WI38 (cell line): Measurements from ENCODE around the gene RIMS3.

Experiments used
- H3K4me3 ChIP-seq: 2 replicates; pipeline ENCODE4 v1.5.1; 2011; ENCODE audit warnings: low read depth, mild to moderate bottlenecking, control low read depth, low read length
- CTCF ChIP-seq: IDR thresholded peaks from 2 replicates; pipeline ENCODE4 v1.5.1; 2012; ENCODE audit warnings: low read depth, mild to moderate bottlenecking, control low read depth, low read length

The RIMS3 gene

GRCh38 chr1:40661678-40662077 lies 3.8 kb downstream of the RIMS3 start:
- TF ChIP-seq CTCF = no peak
- no peak overlapping the region for H3K4me3 ChIP-seq

DNA sequence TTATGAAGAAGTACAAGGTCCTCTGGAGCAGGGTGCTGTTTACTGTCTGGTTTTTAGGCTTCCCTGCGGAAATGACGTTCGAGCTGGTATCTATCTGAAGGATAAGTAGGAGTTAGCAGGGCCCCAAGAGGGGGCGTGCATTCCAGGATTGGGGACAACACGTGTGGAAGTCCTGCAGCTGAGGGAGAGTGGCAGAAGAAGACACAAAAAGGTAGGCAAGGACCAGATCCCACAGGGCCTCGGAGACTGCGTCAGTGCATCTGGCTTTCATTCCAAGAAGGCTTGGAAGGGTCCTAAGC lies 5.9 kb downstream of the RIMS3 start:
- H3K4me3 ChIP-seq = no peak overlapping the region
- no peak for TF ChIP-seq CTCF

DNA sequence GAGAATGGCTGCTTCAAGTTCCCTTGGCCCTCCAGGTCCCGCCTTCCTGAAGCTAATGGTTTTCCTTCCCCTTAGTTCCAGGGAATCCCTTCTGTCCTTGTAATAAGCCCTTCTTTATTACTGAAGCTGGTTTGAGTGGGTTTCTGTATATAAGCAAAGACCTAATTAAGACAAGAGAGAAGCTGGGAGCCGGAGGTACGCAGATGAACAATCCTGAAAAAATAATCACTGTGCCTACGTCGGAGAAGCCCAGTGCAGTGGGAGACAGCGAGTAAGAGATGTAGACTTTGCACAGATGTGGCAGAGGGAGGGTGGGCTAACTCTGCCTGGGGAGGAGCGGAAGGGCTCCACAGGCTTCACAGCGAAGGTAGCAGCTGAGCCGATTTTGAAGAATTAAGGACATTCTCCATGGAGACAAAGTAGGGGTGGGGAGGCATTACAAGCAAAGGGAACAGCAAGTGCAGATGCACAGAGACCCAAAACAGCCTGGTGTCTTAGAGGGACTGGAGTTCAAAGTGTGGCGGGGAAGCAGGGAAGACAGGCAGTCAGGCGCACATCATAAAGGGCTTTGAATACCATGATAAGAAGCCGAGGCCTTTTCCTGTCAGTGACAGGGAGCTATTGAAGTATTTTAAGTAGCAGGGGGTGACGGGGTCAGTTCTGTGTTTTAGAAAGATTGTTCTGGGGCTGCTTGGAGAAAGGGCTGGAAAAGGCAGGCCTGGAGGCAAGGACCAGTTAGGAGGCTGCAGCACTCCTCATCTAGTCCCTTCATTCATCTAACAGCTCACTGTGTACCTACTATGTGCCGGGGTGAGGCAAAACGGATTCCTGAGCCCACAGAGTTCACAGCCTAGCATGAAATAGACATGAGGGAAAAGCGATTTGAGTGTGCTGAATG lies 6.5 kb downstream of the RIMS3 start:
- no peak for TF ChIP-seq CTCF
- no peak overlapping the region for H3K4me3 ChIP-seq

- no peak overlapping the region for H3K4me3 ChIP-seq
- no peak for TF ChIP-seq CTCF
Measured at GRCh38 chr1:40657046-40657445, 8.4 kb downstream of the RIMS3 start.

GRCh38 chr1:40653851-40654537 lies 11.5 kb downstream of the RIMS3 start:
- TF ChIP-seq CTCF = no peak
- no peak overlapping the region for H3K4me3 ChIP-seq

GRCh38 chr1:40652979-40653378 lies 12.5 kb downstream of the RIMS3 start:
- H3K4me3 ChIP-seq = no peak overlapping the region
- TF ChIP-seq CTCF = no peak

DNA sequence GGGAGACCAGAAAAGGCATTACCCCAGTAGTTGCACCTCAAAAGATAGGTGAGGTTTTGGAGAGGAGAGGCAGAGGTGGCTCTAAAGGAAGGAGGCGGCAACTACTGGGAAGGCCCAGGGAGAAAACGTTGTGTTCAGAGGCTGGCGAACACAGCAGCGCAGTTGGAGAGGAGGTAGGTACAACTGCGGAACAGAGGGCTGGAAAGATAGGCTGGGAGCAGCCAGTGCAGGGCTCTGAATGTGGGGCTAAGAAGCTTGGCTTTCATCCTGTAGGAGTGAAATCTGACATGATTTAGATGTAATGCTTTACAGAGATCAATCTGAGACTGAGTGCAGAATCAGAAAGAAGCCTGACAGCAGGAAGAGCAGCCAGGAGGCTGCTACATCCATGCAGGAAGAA lies 13.0 kb downstream of the RIMS3 start:
- no peak overlapping the region for H3K4me3 ChIP-seq
- TF ChIP-seq CTCF = no peak
